Esophagus squamous epithelium (tissue), 5 donors: Measurements from ENCODE around the gene WNT7B. TPM values are rescaled to one million over a fixed set of nuclear protein-coding genes. Genes with fewer than 3 reads are reported as not detected.
A peak's percentile ranks its signal among the peaks of the same experiment; 100 is the strongest.
"Not testable (repeated sequence)": the region's sequence is repeated elsewhere in the genome, so short reads cannot be mapped to it uniquely, and the experiment has no call there.

Experiments used
- DNase-seq: peaks from one replicate; lab custom pipeline; 2025; lab: John Stamatoyannopoulos, UW
- H3K27ac ChIP-seq, 4 donors: fragments of 200-600 bp; sonication (generic); one replicate each; pipeline ENCODE4 v1.5.1; 2016 to 2019; ENCODE audit warnings: mild to moderate bottlenecking in 1 of 4
- H3K27me3 ChIP-seq, 4 donors: fragments of 200-600 bp; sonication (generic); 1 replicate in 3 of 4; 2 replicates in 1 of 4; pipeline versions ENCODE4 v1.5.1 to v1.6.0; 2017 to 2021; ENCODE audit warnings: antibody characterized with exemption in 1 of 4
- H3K36me3 ChIP-seq, 3 donors: fragments of 200-600 bp; sonication (generic); one replicate each; pipeline ENCODE4 v1.5.1; 2016 to 2019
- H3K4me1 ChIP-seq, 3 donors: fragments of 200-600 bp; sonication (generic); one replicate each; pipeline ENCODE4 v1.5.1; 2017 to 2019
- H3K4me3 ChIP-seq, 4 donors: fragments of 200-600 bp; sonication (generic); 1 replicate in 3 of 4; 2 replicates in 1 of 4; pipeline ENCODE4 v1.5.1; 2016 to 2019; ENCODE audit warnings: mild to moderate bottlenecking in 2 of 4, moderate library complexity in 1 of 4
- H3K9me3 ChIP-seq, 3 donors: fragments of 200-600 bp; sonication (generic); one replicate each; pipeline ENCODE4 v1.5.1; 2016 to 2019
- POLR2A ChIP-seq, 4 donors: fragments of 450-650 bp; IDR thresholded peaks; one replicate each; pipeline ENCODE4 v1.6.1; 2017; ENCODE audit warnings: antibody characterized with exemption in 4 of 4, mild to moderate bottlenecking in 4 of 4, moderate library complexity in 3 of 4
- WGBS, 2 donors: methylation state at CpG; one replicate each; pipeline ENCODE4 v1.1.5; 2018; 5-methylcytosine and 5-hydroxymethylcytosine counted together
- intact Hi-C: fragments of 100-400 bp; cut with DNase I; formaldehyde crosslinking; loops from one replicate; pipeline ENCODE4 v1.15.0; 2022
- total RNA-seq, 4 donors: library from RNA; depleted of rRNA; stranded (reverse); fragments of >200 nt; gene quantifications; one replicate each; pipeline ENCODE4 v1.1.0, GENCODE V29; 2016
- TF ChIP-seq, protein P1 (sequence below), 6 experiments: fragments of 450-650 bp in 4 of 6; fragments of 200-600 bp in 2 of 6; sonication (generic) in 2 of 6; IDR thresholded peaks; one replicate each; pipeline ENCODE4 v1.5.1; 2016 to 2019; ENCODE audit warnings: antibody characterized with exemption in 6 of 6, mild to moderate bottlenecking in 4 of 6, moderate library complexity in 4 of 6
- donor health status: DM: yes; HTN: yes; CAD: no.

The WNT7B gene
- total RNA-seq, 4 donors from 2014 or later: 10.6 to 27.0 (median 16.1) TPM

DNA sequence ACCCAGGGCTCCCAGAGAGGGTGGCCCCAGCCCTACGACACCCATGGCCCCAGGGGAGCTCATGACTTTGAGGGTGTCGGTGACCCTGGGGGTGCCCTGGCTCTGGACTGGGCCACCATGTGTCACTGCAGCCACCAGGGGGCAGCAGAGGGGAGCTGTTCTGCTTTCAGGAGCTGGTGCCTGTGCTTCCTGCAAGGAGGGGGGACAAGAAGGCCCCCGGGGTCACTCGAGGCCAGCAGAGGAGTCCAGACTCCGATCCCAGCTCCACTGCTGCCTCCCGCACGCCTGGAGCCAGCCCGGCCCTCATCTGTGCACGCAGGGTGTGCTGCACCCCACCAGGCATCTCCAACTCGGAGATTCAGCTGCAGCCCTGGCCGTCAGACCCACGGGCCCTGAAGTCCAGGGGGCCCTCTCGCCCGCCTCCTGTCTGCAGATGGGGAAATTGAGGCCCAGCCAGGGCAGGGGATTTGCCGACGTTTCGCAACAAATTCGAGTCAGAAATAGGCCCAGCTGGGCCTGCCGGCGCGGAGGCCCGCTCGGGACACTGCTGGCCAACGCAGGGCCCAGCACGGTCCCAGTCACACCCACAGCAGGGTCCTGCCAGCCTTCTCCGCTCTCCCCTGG is 29.5 kb upstream of the WNT7B start:
- Histone ChIP-seq H3K4me3 (peak overlapping the region; percentile 0 to 54 (median 22)), H3K36me3 (no peaks in the 10 kb centered on the region), H3K27me3 (no peaks in the 10 kb centered on the region), H3K4me1 (peaks cover 29 to 68% (median 44%) of the 10 kb centered on the region in 3 donors), H3K9me3 (peaks cover 0 to 7% (median 0%) of the 10 kb centered on the region in 3 donors), H3K27ac (peak overlapping the region; percentile 87 to 98 (median 98))
- 0 to 15% methylated on average over 4 to 16 of the region's 26 CpGs for WGBS, 2 donors
- peak; percentile 45 for DNase-seq
- no peak for TF ChIP-seq POLR2A (IDR thresholded peaks at IDR 0.05)
- TF ChIP-seq, protein P1, sequence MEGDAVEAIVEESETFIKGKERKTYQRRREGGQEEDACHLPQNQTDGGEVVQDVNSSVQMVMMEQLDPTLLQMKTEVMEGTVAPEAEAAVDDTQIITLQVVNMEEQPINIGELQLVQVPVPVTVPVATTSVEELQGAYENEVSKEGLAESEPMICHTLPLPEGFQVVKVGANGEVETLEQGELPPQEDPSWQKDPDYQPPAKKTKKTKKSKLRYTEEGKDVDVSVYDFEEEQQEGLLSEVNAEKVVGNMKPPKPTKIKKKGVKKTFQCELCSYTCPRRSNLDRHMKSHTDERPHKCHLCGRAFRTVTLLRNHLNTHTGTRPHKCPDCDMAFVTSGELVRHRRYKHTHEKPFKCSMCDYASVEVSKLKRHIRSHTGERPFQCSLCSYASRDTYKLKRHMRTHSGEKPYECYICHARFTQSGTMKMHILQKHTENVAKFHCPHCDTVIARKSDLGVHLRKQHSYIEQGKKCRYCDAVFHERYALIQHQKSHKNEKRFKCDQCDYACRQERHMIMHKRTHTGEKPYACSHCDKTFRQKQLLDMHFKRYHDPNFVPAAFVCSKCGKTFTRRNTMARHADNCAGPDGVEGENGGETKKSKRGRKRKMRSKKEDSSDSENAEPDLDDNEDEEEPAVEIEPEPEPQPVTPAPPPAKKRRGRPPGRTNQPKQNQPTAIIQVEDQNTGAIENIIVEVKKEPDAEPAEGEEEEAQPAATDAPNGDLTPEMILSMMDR (IDR thresholded peaks at IDR 0.05): peak; percentile 95 to 98 (median 96)
- intact Hi-C loops: no loop called here

DNA sequence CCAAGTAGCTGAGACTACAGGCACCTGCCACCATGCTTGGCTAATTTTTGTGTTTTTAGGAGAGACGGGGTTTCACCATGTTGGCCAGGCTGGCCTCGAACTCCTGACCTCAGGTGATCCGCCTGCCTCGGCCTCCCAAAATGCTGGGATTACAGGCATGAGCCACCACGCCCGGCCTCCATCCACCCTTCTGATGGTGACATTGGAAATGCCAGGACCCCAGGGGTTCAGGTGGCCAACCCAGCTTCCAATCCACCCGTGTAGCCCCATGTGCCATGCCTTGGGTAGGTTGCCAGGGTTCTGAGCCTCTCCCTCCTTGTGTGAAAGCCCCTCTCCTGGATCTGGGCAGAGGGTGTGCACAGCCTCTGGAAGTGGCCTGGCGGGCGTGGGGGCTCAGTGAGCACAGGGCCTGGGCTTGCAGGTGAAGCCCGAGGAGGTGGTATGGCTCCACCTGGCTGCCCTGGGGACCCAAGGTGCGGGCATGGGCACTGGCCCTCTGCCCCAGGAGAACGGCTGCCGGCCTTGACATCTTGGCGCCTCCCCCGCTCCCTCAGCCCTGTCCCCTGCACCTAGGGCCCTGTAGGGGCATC is 28.2 kb upstream of the WNT7B start:
- intact Hi-C loops, H3K27ac ChIP-seq, H3K36me3 ChIP-seq, DNase-seq, H3K4me3 ChIP-seq, H3K27me3 ChIP-seq, H3K9me3 ChIP-seq: not testable (repeated sequence)
- peaks cover 29 to 68% (median 41%) of the 10 kb centered on the region in 3 donors for H3K4me1 ChIP-seq
- 78 to 90% methylated on average over 6 to 9 of the region's 15 CpGs for WGBS, 2 donors

DNA sequence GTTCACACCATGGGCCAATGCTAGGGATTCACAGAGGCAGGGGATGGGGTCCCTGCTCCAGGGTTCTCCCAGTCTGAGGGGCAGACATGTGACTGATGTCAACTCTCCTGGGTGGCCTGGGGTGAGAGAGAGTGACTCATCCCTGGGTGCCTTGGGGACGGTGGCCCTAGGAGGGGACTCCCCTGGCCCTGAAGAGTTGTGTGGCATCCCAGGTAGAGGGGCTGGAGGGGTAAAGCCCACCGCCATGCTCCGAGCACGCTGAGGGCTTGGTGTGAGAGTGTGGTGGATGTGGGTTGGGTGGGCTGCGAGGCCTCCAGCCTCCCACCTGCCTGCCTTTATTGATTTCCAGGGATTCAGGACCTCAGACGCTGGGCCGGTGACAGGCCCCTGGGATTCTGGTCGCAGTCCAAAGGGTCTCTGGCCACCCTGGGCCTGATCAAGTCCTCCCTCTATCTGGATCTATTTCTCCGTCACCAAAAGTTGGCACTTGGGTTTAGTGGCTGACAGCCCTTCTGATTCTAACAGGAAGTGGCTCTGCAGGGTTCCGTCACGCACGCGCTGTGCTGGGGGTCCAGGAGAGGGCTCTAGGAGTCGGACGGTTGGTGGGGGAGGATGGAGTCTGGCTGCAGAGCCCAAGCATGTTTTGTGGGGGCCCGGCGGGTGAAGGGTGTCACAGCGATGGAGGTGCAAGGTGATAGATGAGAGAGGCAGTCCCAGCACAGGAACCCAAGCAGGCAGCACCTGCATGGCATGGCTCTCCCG is 27.3 kb upstream of the WNT7B start:
- intact Hi-C loops: no loop called here
- 59 to 89% methylated on average over 1 to 9 of the region's 19 CpGs for WGBS, 2 donors

DNA sequence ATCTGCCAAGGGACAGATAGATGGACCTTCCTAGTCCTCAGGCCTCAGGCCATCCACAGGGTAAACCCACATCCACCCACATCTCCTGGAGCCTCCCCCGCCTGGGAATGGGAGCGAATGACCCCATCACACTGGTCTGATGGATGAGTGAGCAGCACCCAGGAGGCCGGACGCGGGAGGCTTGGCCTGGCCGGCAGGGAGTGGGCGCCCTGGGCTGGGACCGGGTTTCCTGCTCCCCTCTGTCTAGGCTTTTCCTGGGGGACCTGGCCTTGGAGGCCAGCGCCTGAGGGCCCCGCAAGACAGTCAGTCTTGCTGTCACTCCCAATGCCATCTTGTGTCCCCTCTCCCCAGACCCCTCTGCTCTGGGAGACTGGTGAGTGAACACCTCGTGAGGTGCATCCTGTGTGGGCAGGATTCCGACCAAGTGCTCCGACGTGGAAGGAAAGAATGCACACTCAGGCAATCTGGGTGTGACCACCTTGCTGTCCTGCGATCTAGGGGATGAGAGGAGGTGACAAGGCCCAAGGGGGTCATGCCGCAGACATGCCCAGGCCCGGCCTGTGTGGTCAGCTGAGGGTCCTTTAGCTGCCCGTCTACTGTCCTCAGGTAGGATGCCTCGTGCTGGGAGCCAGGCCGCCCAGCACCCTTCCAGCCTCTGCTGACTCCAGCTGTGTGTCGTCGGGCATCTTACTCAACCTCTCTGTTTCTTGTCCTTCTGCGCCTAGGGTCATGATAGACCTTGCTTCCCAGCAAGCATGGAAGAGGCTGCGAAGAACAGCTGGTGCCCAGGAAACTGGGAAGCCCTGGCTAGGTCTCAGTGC is 26.5 kb upstream of the WNT7B start:
- H3K4me1 ChIP-seq: peaks cover 27 to 65% (median 41%) of the 10 kb centered on the region in 3 donors

More for the DNA sequence above, 27.3 kb upstream of the WNT7B start:
- Histone ChIP-seq H3K27ac (no peak overlapping the region), H3K36me3 (no peaks in the 10 kb centered on the region), H3K4me3 (no peak overlapping the region), H3K27me3 (no peaks in the 10 kb centered on the region), H3K9me3 (no peaks in the 10 kb centered on the region), H3K4me1 (peaks cover 29 to 65% (median 41%) of the 10 kb centered on the region in 3 donors)
- no peak for DNase-seq
- TF ChIP-seq, protein P1 (IDR thresholded peaks at IDR 0.05): no peak
- TF ChIP-seq POLR2A (IDR thresholded peaks at IDR 0.05): no peak

More for the DNA sequence above, 26.5 kb upstream of the WNT7B start:
- Histone ChIP-seq H3K36me3 (no peaks in the 10 kb centered on the region), H3K27ac (peak overlapping the region in 1 of 4 donors; percentile 11), H3K9me3 (no peaks in the 10 kb centered on the region), H3K4me3 (no peak overlapping the region), H3K27me3 (no peaks in the 10 kb centered on the region)
- intact Hi-C loops: no loop called here
- no peak for TF ChIP-seq POLR2A (IDR thresholded peaks at IDR 0.05)
- TF ChIP-seq, protein P1 (IDR thresholded peaks at IDR 0.05): no peak
- DNase-seq: no peak
- 90 to 96% methylated on average over 7 to 8 of the region's 24 CpGs for WGBS, 2 donors
